OCI-LY3 (cell line): ENCODE data around the gene KCMF1.

Source experiments
- CTCF ChIP-seq: fragments of 200-600, 300-600 bp; sonication (generic); IDR thresholded peaks from 2 replicates; pipeline ENCODE4 v1.5.1; 2014; ENCODE audit warnings: antibody characterized with exemption, low read length, low read depth
- EZH2phosphoT487 ChIP-seq: fragments of 200-600 bp; shearing (Covaris generic); IDR thresholded peaks from 2 replicates; pipeline ENCODE4 v1.6.1; 2018; ENCODE audit warnings: antibody characterized with exemption, mixed run types, low read depth

- TF ChIP-seq CTCF: no peak
- no peak for TF ChIP-seq EZH2phosphoT487
Measured at GRCh38 chr2:85018049-85018447, 47.1 kb downstream of the KCMF1 start.
